ENCODE measurements around the gene GAS6.

The GAS6 gene

DNA sequence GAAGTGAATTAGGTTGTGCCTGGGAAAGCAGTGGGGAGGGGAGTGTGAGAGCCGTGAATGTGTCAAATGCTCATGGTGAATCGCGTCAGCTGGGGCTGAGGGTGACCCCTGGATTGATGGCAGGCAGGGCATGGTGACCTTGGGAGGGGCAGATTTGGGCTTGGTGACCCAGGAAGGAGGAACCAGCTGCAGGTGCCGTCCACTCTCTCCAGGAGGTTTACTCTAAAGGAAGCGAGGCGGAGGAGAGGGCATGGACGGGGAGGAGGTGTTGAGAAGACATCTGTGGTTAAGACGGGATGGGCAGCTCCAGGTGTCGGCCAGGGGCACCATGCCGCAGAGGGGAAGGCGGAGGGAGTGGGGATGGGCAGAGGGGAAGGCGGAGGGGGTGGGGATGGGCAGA, 76.2 kb downstream of the GAS6 start:
- ChIA-PET CTCF (no interaction called here), POLR2A (no interaction called here)
- H3K27ac ChIP-seq (ENCODE audit: extremely low read depth, low read depth, low read length): no peak overlapping the region
- no peaks in the 10 kb centered on the region for H3K36me3 ChIP-seq (ENCODE audit: control insufficient read depth in 2 of 2, insufficient read depth in 1 of 2, low read length in 2 of 2)
- H3K9me3 ChIP-seq (ENCODE audit: control insufficient read depth, insufficient read depth, low read depth, low read length): no peaks in the 10 kb centered on the region
- TF ChIP-seq KLF1 (tag by site-specific recombination; IDR thresholded peaks at IDR 0.05) (peak; percentile 56; the same call in 1 of the 2 replicates), ZNF48 (tag by site-specific recombination; IDR thresholded peaks at IDR 0.05) (no peak), RBAK (tag by site-specific recombination; IDR thresholded peaks at IDR 0.05) (no peak), ZNF335 (tag by site-specific recombination; conservative IDR thresholded peaks at IDR 0.05) (no peak), ZNF10 (tag by site-specific recombination; IDR thresholded peaks at IDR 0.05) (no peak)
- TF ChIP-seq, protein P1, sequence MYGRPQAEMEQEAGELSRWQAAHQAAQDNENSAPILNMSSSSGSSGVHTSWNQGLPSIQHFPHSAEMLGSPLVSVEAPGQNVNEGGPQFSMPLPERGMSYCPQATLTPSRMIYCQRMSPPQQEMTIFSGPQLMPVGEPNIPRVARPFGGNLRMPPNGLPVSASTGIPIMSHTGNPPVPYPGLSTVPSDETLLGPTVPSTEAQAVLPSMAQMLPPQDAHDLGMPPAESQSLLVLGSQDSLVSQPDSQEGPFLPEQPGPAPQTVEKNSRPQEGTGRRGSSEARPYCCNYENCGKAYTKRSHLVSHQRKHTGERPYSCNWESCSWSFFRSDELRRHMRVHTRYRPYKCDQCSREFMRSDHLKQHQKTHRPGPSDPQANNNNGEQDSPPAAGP (tag by site-specific recombination; IDR thresholded peaks at IDR 0.05): no peak
- TF ChIP-seq, protein P2, sequence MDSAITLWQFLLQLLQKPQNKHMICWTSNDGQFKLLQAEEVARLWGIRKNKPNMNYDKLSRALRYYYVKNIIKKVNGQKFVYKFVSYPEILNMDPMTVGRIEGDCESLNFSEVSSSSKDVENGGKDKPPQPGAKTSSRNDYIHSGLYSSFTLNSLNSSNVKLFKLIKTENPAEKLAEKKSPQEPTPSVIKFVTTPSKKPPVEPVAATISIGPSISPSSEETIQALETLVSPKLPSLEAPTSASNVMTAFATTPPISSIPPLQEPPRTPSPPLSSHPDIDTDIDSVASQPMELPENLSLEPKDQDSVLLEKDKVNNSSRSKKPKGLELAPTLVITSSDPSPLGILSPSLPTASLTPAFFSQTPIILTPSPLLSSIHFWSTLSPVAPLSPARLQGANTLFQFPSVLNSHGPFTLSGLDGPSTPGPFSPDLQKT (IDR thresholded peaks at IDR 0.05; ENCODE audit: borderline replicate concordance, low read depth, low read length): no peak
- H3K4me1 ChIP-seq (ENCODE audit: control insufficient read depth, insufficient read depth, low read length): no peaks in the 10 kb centered on the region
- H3K4me3 ChIP-seq (ENCODE audit: low read depth, low read length): no peak overlapping the region

DNA sequence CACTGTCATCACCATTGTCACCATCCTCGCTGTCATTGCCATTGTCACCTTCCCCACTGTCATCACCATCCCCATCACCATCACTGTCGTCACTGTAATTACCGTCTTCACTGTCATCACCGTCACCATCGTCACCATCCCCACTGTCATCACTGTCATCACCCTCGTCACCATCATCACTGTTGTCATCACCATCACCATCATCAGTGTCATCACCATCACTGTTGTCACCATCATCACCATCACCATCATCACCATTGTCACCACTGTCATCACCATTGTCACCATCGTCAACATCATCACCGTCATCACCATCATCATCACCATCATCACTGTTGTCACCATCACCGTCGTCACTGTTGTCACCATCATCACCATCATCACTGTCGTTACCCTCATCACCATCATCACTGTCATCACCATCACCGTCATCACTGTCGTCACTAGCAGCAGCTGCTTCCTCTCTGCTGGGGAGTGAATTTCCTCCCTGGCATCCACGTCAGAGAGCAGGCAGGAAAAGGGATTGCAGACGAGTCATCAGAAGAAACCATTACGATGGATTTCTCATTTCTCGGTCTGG, 77.5 kb downstream of the GAS6 start:
- Histone ChIP-seq H3K4me1 (ENCODE audit: control insufficient read depth, insufficient read depth, low read length) (no peaks in the 10 kb centered on the region), H3K9me3 (ENCODE audit: control insufficient read depth, insufficient read depth, low read depth, low read length) (no peaks in the 10 kb centered on the region), H3K36me3 (ENCODE audit: control insufficient read depth in 2 of 2, insufficient read depth in 1 of 2, low read length in 2 of 2) (no peaks in the 10 kb centered on the region), H3K27ac (ENCODE audit: extremely low read depth, low read depth, low read length) (no peak overlapping the region), H3K4me3 (ENCODE audit: low read depth, low read length) (no peak overlapping the region)
- ChIA-PET CTCF (no interaction called here), POLR2A (no interaction called here)
- TF ChIP-seq ZNF24 (tag by site-specific recombination; IDR thresholded peaks at IDR 0.05) (no peak), HOXD13 (CRISPR knock-in tag; IDR thresholded peaks at IDR 0.05; ENCODE audit: borderline replicate concordance) (no peak), ZNF175 (tag by site-specific recombination; IDR thresholded peaks at IDR 0.05) (no peak), ZNF10 (tag by site-specific recombination; IDR thresholded peaks at IDR 0.05) (no peak), ZNF114 (tag by site-specific recombination; IDR thresholded peaks at IDR 0.05) (no peak), ZEB2 (tag by site-specific recombination; IDR thresholded peaks at IDR 0.05) (no peak), ZNF549 (tag by site-specific recombination; IDR thresholded peaks at IDR 0.05) (no peak), ZNF785 (tag by site-specific recombination; IDR thresholded peaks at IDR 0.05) (no peak), ZNF837 (tag by site-specific recombination; IDR thresholded peaks at IDR 0.05) (no peak), KLF8 (tag by site-specific recombination; IDR thresholded peaks at IDR 0.05) (no peak), ZNF610 (tag by site-specific recombination; IDR thresholded peaks at IDR 0.05; ENCODE audit: borderline replicate concordance) (no peak), ZNF394 (tag by site-specific recombination; IDR thresholded peaks at IDR 0.05; ENCODE audit: borderline replicate concordance) (no peak), ZNF621 (tag by site-specific recombination; IDR thresholded peaks at IDR 0.05) (peak; percentile 69; the same call in 1 of the 2 replicates), ZNF677 (tag by site-specific recombination; IDR thresholded peaks at IDR 0.05) (no peak), SALL2 (tag by site-specific recombination; IDR thresholded peaks at IDR 0.05; ENCODE audit: borderline replicate concordance) (no peak), ZBTB7A (tag by site-specific recombination; IDR thresholded peaks at IDR 0.05; ENCODE audit: low read depth) (no peak), SCRT2 (tag by site-specific recombination; IDR thresholded peaks at IDR 0.05) (no peak), GLIS2 (tag by site-specific recombination; IDR thresholded peaks at IDR 0.05) (no peak), ZNF514 (tag by site-specific recombination; IDR thresholded peaks at IDR 0.05) (no peak), IKZF3 (tag by site-specific recombination; IDR thresholded peaks at IDR 0.05) (no peak), ZFP3 (tag by site-specific recombination; IDR thresholded peaks at IDR 0.05; ENCODE audit: low read depth) (no peak), ZNF146 (tag by site-specific recombination; IDR thresholded peaks at IDR 0.05) (no peak)
- TF ChIP-seq, protein P3, sequence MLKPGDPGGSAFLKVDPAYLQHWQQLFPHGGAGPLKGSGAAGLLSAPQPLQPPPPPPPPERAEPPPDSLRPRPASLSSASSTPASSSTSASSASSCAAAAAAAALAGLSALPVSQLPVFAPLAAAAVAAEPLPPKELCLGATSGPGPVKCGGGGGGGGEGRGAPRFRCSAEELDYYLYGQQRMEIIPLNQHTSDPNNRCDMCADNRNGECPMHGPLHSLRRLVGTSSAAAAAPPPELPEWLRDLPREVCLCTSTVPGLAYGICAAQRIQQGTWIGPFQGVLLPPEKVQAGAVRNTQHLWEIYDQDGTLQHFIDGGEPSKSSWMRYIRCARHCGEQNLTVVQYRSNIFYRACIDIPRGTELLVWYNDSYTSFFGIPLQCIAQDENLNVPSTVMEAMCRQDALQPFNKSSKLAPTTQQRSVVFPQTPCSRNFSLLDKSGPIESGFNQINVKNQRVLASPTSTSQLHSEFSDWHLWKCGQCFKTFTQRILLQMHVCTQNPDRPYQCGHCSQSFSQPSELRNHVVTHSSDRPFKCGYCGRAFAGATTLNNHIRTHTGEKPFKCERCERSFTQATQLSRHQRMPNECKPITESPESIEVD (tag by site-specific recombination; IDR thresholded peaks at IDR 0.05): no peak
- TF ChIP-seq, protein P4, sequence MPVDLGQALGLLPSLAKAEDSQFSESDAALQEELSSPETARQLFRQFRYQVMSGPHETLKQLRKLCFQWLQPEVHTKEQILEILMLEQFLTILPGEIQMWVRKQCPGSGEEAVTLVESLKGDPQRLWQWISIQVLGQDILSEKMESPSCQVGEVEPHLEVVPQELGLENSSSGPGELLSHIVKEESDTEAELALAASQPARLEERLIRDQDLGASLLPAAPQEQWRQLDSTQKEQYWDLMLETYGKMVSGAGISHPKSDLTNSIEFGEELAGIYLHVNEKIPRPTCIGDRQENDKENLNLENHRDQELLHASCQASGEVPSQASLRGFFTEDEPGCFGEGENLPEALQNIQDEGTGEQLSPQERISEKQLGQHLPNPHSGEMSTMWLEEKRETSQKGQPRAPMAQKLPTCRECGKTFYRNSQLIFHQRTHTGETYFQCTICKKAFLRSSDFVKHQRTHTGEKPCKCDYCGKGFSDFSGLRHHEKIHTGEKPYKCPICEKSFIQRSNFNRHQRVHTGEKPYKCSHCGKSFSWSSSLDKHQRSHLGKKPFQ (tag by site-specific recombination; IDR thresholded peaks at IDR 0.05): no peak
- TF ChIP-seq, protein P5, sequence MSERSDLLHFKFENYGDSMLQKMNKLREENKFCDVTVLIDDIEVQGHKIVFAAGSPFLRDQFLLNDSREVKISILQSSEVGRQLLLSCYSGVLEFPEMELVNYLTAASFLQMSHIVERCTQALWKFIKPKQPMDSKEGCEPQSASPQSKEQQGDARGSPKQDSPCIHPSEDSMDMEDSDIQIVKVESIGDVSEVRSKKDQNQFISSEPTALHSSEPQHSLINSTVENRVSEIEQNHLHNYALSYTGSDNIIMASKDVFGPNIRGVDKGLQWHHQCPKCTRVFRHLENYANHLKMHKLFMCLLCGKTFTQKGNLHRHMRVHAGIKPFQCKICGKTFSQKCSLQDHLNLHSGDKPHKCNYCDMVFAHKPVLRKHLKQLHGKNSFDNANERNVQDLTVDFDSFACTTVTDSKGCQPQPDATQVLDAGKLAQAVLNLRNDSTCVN (tag by site-specific recombination; optimal IDR thresholded peaks at IDR 0.05): no peak

Measured in HEK293 (cell line).